Stimulated activated CD4-positive, alpha-beta T cell treated with anti-CD3 and anti-CD28 coated beads, Interleukin-12 subunit alpha, Interleukin-12 subunit beta, amount 100 ng/mL, for 4 hours (primary cell): ENCODE measurements around the gene USP16.

Experiments
- DNase-seq: peaks from one replicate; pipeline ENCODE4 v3.0.0-alpha.2; 2020

The USP16 gene

GRCh38 chr21:29084372-29084771 is 59.9 kb downstream of the USP16 start:
- no peak for DNase-seq

GRCh38 chr21:29085106-29085752 is 60.8 kb downstream of the USP16 start:
- no peak for DNase-seq

GRCh38 chr21:29091033-29091432 is 66.6 kb downstream of the USP16 start:
- no peak for DNase-seq

GRCh38 chr21:29092102-29092959 is 67.9 kb downstream of the USP16 start:
- DNase-seq, result no peak

- DNase-seq, result no peak
Observed at GRCh38 chr21:29096218-29097015, 71.9 kb downstream of the USP16 start.

- no peak for DNase-seq
Observed at GRCh38 chr21:29098156-29098555, 73.7 kb downstream of the USP16 start.

GRCh38 chr21:29102791-29103257 is 78.4 kb downstream of the USP16 start:
- no peak for DNase-seq
